Occipital lobe (tissue), 2 donors: ENCODE results near the gene SLC25A10. TPM values are rescaled to one million over a fixed set of nuclear protein-coding genes. Genes with fewer than 3 reads are reported as not detected.
A peak's percentile ranks its signal among the peaks of the same experiment; 100 is the strongest.

Source experiments
- DNase-seq: peaks from one replicate; lab custom pipeline; 2025; lab: John Stamatoyannopoulos, UW
- total RNA-seq: library from RNA; depleted of rRNA; stranded (reverse); fragments of >200 nt; gene quantifications from one replicate; pipeline ENCODE4 v1.2.3, GENCODE V29; 2014

The SLC25A10 gene
- total RNA-seq, 1 donor from 2014 or later = 4.2 TPM

DNA sequence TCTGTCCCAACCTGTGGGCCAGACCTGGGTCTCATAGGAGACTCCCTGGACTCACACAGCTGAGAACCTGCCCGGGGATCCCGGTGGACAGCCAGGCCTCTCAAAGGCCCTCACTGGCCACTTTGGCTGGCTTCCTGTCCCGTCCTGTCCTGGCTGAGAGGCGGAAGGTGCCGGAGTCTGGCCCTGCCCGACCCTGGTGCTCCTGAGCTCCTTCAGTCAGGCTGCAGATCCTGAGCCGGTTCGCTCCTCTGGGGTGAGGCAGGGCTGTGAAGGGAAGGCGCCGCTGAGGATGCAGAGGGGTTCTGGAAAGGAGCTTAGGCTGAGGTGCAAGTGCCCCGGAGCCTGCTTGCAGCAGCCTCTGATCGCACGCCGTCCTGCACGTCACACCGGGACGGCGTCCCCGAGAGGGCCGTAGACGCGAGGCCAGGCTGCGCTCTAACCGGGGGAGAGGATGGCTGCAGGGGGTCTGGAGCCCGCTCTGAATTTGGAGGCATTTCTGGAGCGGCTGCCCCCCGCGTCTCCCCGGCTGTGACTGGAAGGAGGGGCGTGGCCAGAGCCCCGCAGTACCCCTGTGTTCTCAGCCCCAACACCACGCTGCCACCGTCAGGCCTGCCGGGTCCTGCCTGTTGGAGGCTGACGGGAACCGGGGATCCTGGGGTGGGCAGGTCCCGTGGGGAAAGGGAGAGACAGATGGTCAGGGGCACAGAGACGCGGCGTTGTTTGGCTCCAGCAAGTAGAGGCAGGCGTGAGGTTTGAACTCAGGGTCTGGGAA lies 24.1 kb upstream of the SLC25A10 start:
- DNase-seq = no peak

DNA sequence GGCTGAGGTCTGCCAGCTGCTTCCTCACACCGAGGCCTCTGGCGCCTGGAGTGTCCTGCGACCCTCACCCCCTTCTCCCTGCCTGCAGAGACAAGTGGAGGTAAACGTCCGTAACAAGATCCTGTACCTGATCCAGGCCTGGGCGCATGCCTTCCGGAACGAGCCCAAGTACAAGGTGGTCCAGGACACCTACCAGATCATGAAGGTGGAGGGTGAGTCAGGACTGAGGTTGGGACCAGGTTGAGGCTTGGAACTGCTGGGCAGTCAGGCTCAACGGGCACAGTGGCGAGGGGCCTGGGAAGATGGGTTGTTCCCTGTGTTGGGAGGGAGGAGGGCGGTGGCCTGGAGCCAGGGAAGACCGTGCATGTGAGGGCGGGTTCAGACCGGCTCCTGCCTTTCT lies 23.5 kb upstream of the SLC25A10 start:
- DNase-seq = no peak

GRCh38 chr17:81690066-81690465 lies 22.0 kb upstream of the SLC25A10 start:
- DNase-seq = no peak

GRCh38 chr17:81690549-81690948 lies 21.5 kb upstream of the SLC25A10 start:
- DNase-seq = no peak

DNA sequence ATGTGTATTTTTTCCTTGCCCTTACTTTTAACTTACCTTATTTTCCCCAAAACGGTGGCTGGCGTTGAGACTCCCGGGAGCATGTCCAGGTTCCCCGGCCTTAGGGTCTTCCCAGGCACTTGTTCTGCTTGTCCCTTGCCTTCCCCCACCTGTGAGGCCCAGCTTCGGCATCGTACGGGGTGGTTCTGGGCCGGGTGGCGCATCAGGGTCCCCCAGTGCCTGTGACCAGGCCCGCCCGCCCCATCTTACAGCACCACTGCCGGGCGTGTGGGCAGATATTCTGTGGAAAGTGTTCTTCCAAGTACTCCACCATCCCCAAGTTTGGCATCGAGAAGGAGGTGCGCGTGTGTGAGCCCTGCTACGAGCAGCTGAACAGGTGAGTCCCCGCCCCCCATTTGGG lies 20.9 kb upstream of the SLC25A10 start:
- DNase-seq = no peak

- no peak for DNase-seq
Measured at GRCh38 chr17:81691608-81692007, 20.5 kb upstream of the SLC25A10 start.

- DNase-seq = no peak
Measured at GRCh38 chr17:81693509-81694210, 18.4 kb upstream of the SLC25A10 start.

DNA sequence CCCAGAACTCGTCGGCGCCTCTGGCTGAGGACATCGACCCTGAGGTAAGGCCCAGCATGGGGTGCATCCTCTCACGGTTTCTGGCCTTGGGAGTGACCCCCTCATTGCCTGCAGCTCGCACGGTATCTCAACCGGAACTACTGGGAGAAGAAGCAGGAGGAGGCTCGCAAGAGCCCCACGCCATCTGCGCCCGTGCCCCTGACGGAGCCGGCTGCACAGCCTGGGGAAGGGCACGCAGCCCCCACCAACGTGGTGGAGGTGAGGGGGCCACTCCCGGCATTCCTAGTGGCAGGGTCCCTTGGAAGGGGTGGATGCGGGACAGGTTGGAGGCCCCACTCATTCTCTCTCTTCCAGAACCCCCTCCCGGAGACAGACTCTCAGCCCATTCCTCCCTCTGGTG lies 17.3 kb upstream of the SLC25A10 start:
- DNase-seq = no peak

DNA sequence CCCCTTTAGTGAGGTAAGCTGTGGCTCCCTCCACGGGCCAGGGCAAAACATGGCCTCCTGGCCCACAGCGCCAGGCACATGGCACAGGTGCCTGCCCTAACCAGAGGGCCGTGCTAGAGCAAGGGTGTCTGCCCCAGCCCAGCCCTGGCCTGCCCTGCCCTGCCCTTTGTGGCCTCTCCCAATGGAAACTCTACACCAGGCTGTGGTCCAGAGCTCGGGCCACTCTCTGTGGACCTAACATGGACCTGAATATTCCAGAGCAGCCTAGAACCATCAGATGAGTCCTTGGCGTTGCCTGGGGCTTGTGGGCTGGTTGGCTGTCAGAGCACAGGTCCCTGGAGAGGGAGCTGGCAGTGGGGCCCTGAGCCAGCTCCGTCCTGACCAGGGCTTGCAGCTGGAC lies 16.9 kb upstream of the SLC25A10 start:
- no peak for DNase-seq

DNA sequence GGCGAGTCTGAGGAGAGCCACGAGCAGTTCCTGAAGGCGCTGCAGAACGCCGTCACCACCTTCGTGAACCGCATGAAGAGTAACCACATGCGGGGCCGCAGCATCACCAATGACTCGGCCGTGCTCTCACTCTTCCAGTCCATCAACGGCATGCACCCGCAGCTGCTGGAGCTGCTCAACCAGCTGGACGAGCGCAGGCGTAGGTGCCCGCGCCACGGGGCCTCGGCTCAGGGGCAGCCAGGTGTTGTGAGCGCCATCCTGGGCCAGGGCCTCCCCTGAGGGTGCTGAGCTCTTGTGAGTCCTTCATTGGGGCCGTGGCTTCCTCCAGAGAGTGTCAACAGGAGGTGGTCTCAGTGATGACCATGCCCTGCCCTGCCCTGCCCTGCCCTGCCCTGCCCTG lies 16.3 kb upstream of the SLC25A10 start:
- no peak for DNase-seq

- no peak for DNase-seq
Measured at GRCh38 chr17:81696218-81696941, 15.7 kb upstream of the SLC25A10 start.

DNA sequence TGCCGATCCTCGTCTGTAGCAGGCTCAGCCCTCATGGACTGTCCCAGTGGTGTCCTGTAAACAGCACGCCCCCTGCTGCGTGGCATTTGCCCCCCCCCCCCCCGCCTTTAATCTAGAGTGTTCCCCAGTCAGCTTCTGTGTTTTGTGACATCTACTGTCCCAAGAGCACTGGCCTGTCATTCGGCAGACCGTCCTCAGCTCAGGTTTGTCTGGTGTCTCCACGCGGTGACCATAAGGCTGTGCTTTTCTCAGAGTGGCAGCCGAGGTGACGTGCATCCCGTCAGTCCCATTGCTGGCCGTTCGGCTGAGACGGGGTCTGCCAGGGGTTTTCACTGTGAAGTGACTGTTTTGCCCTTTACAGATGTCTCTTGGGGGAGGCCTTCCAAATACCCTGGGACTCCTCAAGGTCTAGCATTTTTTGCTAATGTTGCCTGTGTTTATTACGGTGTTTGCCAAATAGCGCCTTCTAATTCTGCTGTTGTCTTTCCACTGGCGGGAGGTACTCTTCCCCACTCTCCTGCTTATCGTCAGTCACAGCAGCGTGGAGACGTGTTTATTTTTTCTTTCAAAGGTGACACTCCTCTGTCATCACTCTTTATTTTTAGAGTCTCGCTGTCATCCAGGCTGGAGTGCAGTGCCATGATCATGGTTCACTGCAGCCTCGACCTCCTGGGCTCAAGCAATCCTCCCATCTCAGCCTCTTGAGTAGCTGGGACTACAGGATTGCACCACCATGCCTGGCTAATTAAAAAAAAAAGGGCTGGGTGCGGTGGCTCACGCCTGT lies 14.6 kb upstream of the SLC25A10 start:
- DNase-seq = no peak

DNA sequence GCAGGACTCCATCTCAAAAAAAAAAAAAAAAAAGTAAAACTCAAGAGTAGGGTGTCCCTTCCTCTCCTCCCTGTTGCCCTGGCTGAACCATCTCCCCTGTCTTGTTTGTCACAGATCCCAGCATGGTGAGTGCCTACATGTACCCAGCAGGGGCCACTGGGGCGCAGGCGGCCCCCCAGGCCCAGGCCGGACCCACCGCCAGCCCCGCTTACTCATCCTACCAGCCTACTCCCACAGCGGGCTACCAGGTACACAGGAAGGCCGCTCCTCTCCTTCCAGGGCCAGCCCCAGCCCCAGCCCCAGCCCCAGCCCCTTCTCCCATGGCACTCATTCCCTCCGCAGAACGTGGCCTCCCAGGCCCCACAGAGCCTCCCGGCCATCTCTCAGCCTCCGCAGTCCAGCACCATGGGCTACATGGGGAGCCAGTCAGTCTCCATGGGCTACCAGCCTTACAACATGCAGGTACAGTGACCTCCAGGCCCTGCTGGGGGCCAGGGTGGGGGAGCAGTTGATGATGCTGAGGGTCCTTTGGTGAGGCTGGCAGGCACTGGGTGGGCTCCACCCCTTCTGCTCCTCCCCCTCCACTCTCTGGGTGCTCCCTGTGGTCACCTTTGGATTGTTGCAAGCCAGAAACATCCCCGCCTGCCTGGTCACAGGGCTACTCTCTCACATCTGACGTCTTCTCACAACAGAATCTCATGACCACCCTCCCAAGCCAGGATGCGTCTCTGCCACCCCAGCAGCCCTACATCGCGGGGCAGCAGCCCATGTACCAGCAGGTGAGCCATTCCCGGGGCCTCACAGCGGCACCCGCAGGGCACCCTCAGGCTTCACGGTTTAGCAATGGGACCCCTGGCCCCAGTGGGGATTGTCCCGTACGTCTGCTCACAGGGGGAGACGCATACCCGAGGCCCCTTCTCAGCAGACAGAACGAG lies 11.5 kb upstream of the SLC25A10 start:
- no peak for DNase-seq

GRCh38 chr17:81701288-81702071 lies 10.6 kb upstream of the SLC25A10 start:
- DNase-seq = no peak

DNA sequence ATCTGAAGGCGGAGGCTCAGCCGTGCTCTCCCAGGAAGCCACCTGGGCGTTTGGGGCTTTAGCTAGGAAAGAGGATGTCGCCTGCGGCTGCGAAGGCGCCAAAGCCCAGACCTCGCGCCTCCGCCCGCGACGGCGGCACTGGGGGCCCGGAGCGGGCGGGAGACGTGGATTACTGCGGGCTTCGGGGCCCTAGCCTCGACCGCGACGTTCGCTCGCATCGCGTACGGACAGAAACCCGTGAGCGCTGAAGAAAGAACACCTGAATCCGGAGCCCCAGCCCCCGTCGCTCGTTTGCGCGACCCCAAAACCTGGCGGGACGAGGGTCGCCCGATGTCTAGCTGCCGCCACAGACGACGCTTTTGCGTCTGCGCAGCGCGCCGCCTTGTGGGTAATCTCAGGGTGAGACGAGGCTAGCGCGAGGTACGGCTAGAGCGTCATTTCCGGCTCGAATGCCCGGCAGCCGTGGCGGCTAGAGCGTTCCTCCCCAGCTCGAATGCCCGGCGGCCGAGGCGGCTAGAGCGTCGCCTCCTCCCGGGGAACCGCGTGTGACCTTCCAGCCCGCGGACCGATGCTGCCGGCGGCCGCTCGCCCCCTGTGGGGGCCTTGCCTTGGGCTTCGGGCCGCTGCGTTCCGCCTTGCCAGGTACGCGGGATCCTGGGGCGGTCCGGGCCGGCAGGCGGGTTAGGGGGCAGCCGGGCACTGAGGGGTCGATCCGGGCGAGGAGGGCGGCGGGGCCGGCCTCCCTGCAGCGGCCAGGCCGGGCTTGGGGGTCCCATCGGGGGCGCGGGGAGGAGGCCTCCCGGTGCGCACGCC lies 8.9 kb upstream of the SLC25A10 start, which contains the start of gene MRPL12:
Gene MRPL12, plus strand, starts transcription at position 434 of the 813 bp plus-strand sequence. Its CDS starts 135 bp downstream, at position 569.
- peak; percentile 86 for DNase-seq

DNA sequence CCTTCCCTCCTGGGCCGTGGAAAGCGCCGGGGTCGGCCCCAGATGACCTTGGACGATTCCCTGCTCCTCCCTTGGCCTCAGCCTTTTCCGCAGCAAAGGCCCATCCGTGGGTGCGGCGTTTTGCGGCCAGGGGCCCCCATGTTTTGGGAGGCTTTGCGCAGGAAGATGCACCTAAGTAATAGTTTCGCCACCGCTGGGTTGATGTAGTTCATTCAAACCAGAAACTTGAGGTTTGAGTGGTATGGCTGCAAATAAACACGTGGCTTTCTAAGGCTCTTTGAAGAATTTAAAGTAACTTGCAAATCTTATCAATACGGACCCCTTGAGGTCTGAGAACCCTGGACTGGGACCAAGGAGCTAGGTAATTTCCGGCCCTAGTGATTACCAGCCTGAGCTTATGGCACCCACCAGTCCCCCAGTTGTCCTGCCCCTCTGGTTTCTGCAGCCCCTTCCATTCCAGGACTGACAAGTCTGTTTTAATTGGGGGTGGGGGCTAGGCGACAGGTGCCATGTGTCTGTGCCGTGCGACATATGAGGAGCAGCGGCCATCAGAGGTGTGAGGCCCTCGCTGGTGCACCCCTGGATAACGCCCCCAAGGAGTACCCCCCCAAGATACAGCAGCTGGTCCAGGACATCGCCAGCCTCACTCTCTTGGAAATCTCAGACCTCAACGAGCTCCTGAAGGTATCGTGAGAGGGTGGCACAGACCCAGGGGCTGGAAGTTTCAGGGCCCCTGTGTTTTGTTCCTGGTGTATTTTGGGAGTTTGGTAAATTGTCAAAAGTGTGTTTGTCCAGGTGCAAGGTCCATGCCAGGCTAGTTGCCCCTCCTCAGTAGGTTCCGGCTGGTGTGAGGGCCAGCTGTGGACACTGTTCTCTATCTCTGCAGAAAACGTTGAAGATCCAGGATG lies 8.1 kb upstream of the SLC25A10 start:
- no peak for DNase-seq

DNA sequence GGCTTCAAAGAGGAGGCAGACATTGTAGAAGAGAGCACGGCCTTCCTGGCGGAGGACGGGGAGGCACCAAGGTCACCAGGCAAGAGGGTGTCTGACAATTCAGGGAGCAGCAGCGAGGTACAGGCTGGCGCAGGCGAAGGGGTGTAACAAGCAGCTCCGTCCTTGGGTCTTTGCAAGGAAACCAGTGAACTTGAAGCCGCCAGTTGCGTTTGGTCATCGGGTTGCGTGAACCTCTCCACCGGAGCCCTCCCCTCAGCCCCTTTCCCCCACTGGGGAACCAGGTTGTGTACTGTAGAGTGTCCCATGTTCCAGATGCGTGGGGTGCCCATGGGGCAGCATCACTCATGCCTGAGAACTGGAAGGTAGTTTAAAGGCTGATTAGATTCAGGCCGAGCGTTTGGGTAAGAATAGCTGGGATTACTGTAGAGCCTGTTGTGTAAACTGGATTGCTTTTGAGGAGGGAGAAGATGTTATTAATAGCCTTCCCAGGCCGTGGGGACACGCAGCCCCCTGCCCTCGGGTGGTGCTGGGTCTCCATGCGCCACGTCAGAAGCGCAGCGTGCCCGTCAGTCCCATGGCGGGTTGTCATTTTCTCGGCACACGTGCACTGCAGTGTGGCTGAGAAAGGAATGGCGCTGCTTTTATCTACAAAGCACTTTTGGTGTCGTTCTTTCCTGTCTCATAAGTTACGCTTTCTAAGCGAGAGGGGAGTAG lies 6.4 kb upstream of the SLC25A10 start:
- DNase-seq = no peak
